CD4-positive, alpha-beta memory T cell (primary cell): ENCODE results near the gene NUDT8. TPM values are rescaled to one million over a fixed set of nuclear protein-coding genes. Genes with fewer than 3 reads are reported as not detected.
A peak's percentile ranks its signal among the peaks of the same experiment; 100 is the strongest.
"Not testable (repeated sequence)": the region's sequence is repeated elsewhere in the genome, so short reads cannot be mapped to it uniquely, and the experiment has no call there.

Experiments used
- CTCF ChIA-PET: fragments of 350-600 bp; sonication (Branson Sonifier 250); formaldehyde crosslinking; loops from one replicate; lab custom pipeline; 2021; ENCODE audit warnings: inconsistent platforms; ENCODE audit not compliant: partially characterized antibody; lab: Charles Lee
- POLR2A ChIA-PET: fragments of 350-600 bp; sonication (Branson Sonifier 250); formaldehyde crosslinking; loops from one replicate; lab custom pipeline; 2021; ENCODE audit not compliant: partially characterized antibody; lab: Charles Lee
- DNase-seq, 5 donors: peaks; one replicate each; pipeline versions ENCODE4 v3.0.0 to v3.0.0-alpha.2; 2020 to 2022; ENCODE audit warnings: mixed read lengths in 1 of 5
- H3K27ac ChIP-seq: one replicate; pipeline ENCODE4 v1.7.0; 2013; ENCODE audit warnings: low read depth, low read length
- H3K27me3 ChIP-seq: 2 replicates; pipeline ENCODE4 v1.7.0; 2013; ENCODE audit warnings: mild to moderate bottlenecking, low read length, moderate library complexity; ENCODE audit not compliant: insufficient read depth
- H3K36me3 ChIP-seq: 2 replicates; pipeline ENCODE4 v1.7.0; 2013; ENCODE audit warnings: mild to moderate bottlenecking, low read length, moderate library complexity; ENCODE audit not compliant: insufficient read depth
- H3K4me1 ChIP-seq: 2 replicates; pipeline ENCODE4 v1.7.0; 2013; ENCODE audit warnings: mild to moderate bottlenecking, low read length, moderate library complexity; ENCODE audit not compliant: insufficient read depth
- H3K4me3 ChIP-seq, 2 donors: one replicate each; pipeline ENCODE4 v1.7.0; 2013; ENCODE audit warnings: low read length in 2 of 2, mild to moderate bottlenecking in 1 of 2
- H3K9me3 ChIP-seq, 2 donors: one replicate each; pipeline ENCODE4 v1.7.0; 2013; ENCODE audit warnings: low read length in 2 of 2, control low read depth in 1 of 2; ENCODE audit not compliant: control insufficient read depth in 1 of 2
- H3K27ac Mint-ChIP-seq, 7 donors: one replicate each; pipeline ENCODE4 v1.8.0; 2020 to 2021; ENCODE audit warnings: mixed read lengths in 7 of 7, mild to moderate bottlenecking in 6 of 7, inconsistent platforms in 3 of 7, moderate library complexity in 3 of 7
- H3K27me3 Mint-ChIP-seq, 2 donors: one replicate each; pipeline ENCODE4 v1.8.0; 2020 to 2021; ENCODE audit warnings: mixed read lengths in 2 of 2
- H3K36me3 Mint-ChIP-seq, 2 donors: one replicate each; pipeline ENCODE4 v1.8.0; 2020 to 2021; ENCODE audit warnings: mixed read lengths in 2 of 2, inconsistent platforms in 1 of 2, mild to moderate bottlenecking in 1 of 2
- H3K4me1 Mint-ChIP-seq, 4 donors: one replicate each; pipeline ENCODE4 v1.8.0; 2020 to 2021; ENCODE audit warnings: mixed read lengths in 4 of 4, mild to moderate bottlenecking in 1 of 4
- H3K4me3 Mint-ChIP-seq, 8 donors: one replicate each; pipeline ENCODE4 v1.8.0; 2020 to 2021; ENCODE audit warnings: mixed read lengths in 8 of 8, mild to moderate bottlenecking in 7 of 8, moderate library complexity in 6 of 8, inconsistent platforms in 3 of 8
- H3K9me3 Mint-ChIP-seq, 8 donors: one replicate each; pipeline ENCODE4 v1.8.0; 2020 to 2021; ENCODE audit warnings: mixed read lengths in 8 of 8, mild to moderate bottlenecking in 5 of 8, inconsistent platforms in 3 of 8, moderate library complexity in 1 of 8
- intact Hi-C: fragments of 100-400 bp; cut with micrococcal nuclease; formaldehyde crosslinking; loops from one replicate; pipeline ENCODE4 v1.15.1; 2023
- polyA plus RNA-seq, 2 donors: library from polyadenylated mRNA; unstranded; fragments of 300-500 nt; fragmentation: Illumina TruSeq; gene quantifications; one replicate each; pipeline ENCODE4 v1.2.3, GENCODE V29; 2021
- total RNA-seq, 2 experiments: library from RNA; stranded (reverse); gene quantifications; one replicate each; pipeline ENCODE4 v1.2.3, GENCODE V29; 2021

The NUDT8 gene
- total and polyA plus RNA-seq, 4 experiments from 2014 or later, result 2.0 to 4.5 (median 3.7) TPM

- POLR2A ChIA-PET, result interaction anchor here (0.7 to 5.5 kb wide), 2 partner anchors 11 to 30 kb away, joined by 3 to 33 read pairs; partner anchors contain the start of gene NUDT8
- H3K4me3 ChIP-seq, H3K36me3 ChIP-seq, H3K4me1 ChIP-seq, H3K27me3 Mint-ChIP-seq, H3K36me3 Mint-ChIP-seq, H3K4me1 Mint-ChIP-seq, DNase-seq, H3K9me3 Mint-ChIP-seq, H3K27ac Mint-ChIP-seq, H3K27ac ChIP-seq, H3K9me3 ChIP-seq, H3K27me3 ChIP-seq: not testable (repeated sequence)
- intact Hi-C loops, result loop anchor here (1.0 kb wide), 5 partner anchors 19 to 302 kb away; partner anchors contain the start of gene NUDT8
- H3K4me3 Mint-ChIP-seq, result peak overlapping the region in 1 of 8 donors; percentile 12
- CTCF ChIA-PET, result interaction anchor here (1.1 to 3.8 kb wide), 11 partner anchors 12 to 87 kb away, joined by 3 to 67 read pairs (median 4); partner anchors contain the start of genes NUDT8 and TBX10
These were observed 30.0 kb upstream of the NUDT8 start for GRCh38 chr11:67659651-67660165.

GRCh38 chr11:67657300-67657699 lies 27.6 kb upstream of the NUDT8 start:
- intact Hi-C loops, result no loop called here
- Histone ChIP-seq H3K27ac (no peak overlapping the region), H3K36me3 (no peaks in the 10 kb centered on the region), H3K27me3 (no peaks in the 10 kb centered on the region), H3K4me1 (peaks cover 6% of the 10 kb centered on the region), H3K9me3 (no peaks in the 10 kb centered on the region), H3K4me3 (no peak overlapping the region)
- no peak for DNase-seq
- CTCF ChIA-PET, result interaction anchor here (0.8 to 3.8 kb wide), 7 partner anchors 9 to 85 kb away, joined by 3 to 67 read pairs (median 3); partner anchors contain the start of genes NUDT8 and TBX10
- H3K4me1 Mint-ChIP-seq, result peaks cover 0 to 10% (median 4%) of the 10 kb centered on the region in 4 donors
- H3K27me3 Mint-ChIP-seq, result no peaks in the 10 kb centered on the region
- no peaks in the 10 kb centered on the region for H3K36me3 Mint-ChIP-seq
- no peaks in the 10 kb centered on the region for H3K9me3 Mint-ChIP-seq
- POLR2A ChIA-PET, result interaction anchor here (0.9 to 5.5 kb wide), 3 partner anchors 9 to 43 kb away, joined by 3 to 33 read pairs (median 3); partner anchors contain the start of gene NUDT8
- peak overlapping the region in 3 of 8 donors; percentile 17 to 54 (median 43) for H3K4me3 Mint-ChIP-seq
- peak overlapping the region in 1 of 7 donors; percentile 22 for H3K27ac Mint-ChIP-seq

GRCh38 chr11:67656278-67656922 lies 26.7 kb upstream of the NUDT8 start:
- no peak overlapping the region for H3K27ac ChIP-seq
- no peaks in the 10 kb centered on the region for H3K36me3 Mint-ChIP-seq
- intact Hi-C loops, result no loop called here
- CTCF ChIA-PET, result interaction anchor here (0.6 to 3.8 kb wide), 6 partner anchors 8 to 42 kb away, joined by 3 to 67 read pairs (median 11); partner anchors contain the start of genes NUDT8 and TBX10
- POLR2A ChIA-PET, result interaction anchor here (1.4 to 5.5 kb wide), 2 partner anchors 8 to 27 kb away, joined by 3 to 33 read pairs; partner anchors contain the start of gene NUDT8
- peaks cover 0 to 10% (median 4%) of the 10 kb centered on the region in 4 donors for H3K4me1 Mint-ChIP-seq
- H3K4me1 ChIP-seq, result peaks cover 6% of the 10 kb centered on the region
- no peaks in the 10 kb centered on the region for H3K36me3 ChIP-seq
- H3K9me3 ChIP-seq, result no peaks in the 10 kb centered on the region
- DNase-seq, result no peak
- H3K4me3 ChIP-seq, result no peak overlapping the region
- no peak overlapping the region for H3K27ac Mint-ChIP-seq
- no peaks in the 10 kb centered on the region for H3K27me3 Mint-ChIP-seq
- H3K9me3 Mint-ChIP-seq, result no peaks in the 10 kb centered on the region
- H3K4me3 Mint-ChIP-seq, result no peak overlapping the region
- no peaks in the 10 kb centered on the region for H3K27me3 ChIP-seq

GRCh38 chr11:67654225-67654624 lies 24.5 kb upstream of the NUDT8 start:
- no peak overlapping the region for H3K4me3 Mint-ChIP-seq
- H3K36me3 Mint-ChIP-seq, result peaks cover 0 to 4% of the 10 kb centered on the region in 2 donors
- Histone ChIP-seq H3K4me3 (no peak overlapping the region), H3K27ac (no peak overlapping the region), H3K9me3 (no peaks in the 10 kb centered on the region), H3K4me1 (peaks cover 18% of the 10 kb centered on the region), H3K27me3 (no peaks in the 10 kb centered on the region), H3K36me3 (no peaks in the 10 kb centered on the region)
- H3K9me3 Mint-ChIP-seq, result no peaks in the 10 kb centered on the region
- H3K27me3 Mint-ChIP-seq, result no peaks in the 10 kb centered on the region
- POLR2A ChIA-PET, result no interaction called here
- no peak for DNase-seq
- CTCF ChIA-PET, result no interaction called here
- intact Hi-C loops, result no loop called here
- H3K27ac Mint-ChIP-seq, result no peak overlapping the region
- H3K4me1 Mint-ChIP-seq, result peaks cover 15 to 17% (median 17%) of the 10 kb centered on the region in 4 donors

GRCh38 chr11:67652965-67653845 lies 23.5 kb upstream of the NUDT8 start:
- CTCF ChIA-PET, result interaction anchor here (2.0 kb wide), 1 partner anchor 9 kb away, joined by 4 read pairs; no protein-coding TSS in a partner anchor

GRCh38 chr11:67651976-67652781 lies 22.4 kb upstream of the NUDT8 start:
- H3K27ac Mint-ChIP-seq, result peak overlapping the region in 2 of 7 donors; percentile 43 to 63
- ChIA-PET POLR2A (interaction anchor here (1.3 to 4.7 kb wide), 3 partner anchors 22 to 299 kb away, joined by 3 to 34 read pairs (median 7); partner anchors contain the start of genes NUDT8 and POLD4), CTCF (interaction anchor here (1.5 to 2.1 kb wide), 3 partner anchors 9 to 22 kb away, joined by 3 to 7 read pairs (median 4); partner anchors contain the start of gene NUDT8)
- H3K4me1 ChIP-seq, result peaks cover 28% of the 10 kb centered on the region
- intact Hi-C loops, result no loop called here
- no peak overlapping the region for H3K27ac ChIP-seq
- DNase-seq, result no peak
- H3K27me3 Mint-ChIP-seq, result no peaks in the 10 kb centered on the region
- no peaks in the 10 kb centered on the region for H3K36me3 ChIP-seq
- H3K36me3 Mint-ChIP-seq, result peaks cover 0 to 4% of the 10 kb centered on the region in 2 donors
- no peaks in the 10 kb centered on the region for H3K27me3 ChIP-seq
- no peak overlapping the region for H3K4me3 ChIP-seq
- H3K9me3 ChIP-seq, result no peaks in the 10 kb centered on the region
- H3K4me3 Mint-ChIP-seq, result no peak overlapping the region
- H3K4me1 Mint-ChIP-seq, result peaks cover 14 to 28% (median 21%) of the 10 kb centered on the region in 4 donors
- no peaks in the 10 kb centered on the region for H3K9me3 Mint-ChIP-seq

More at GRCh38 chr11:67652965-67653845, 23.5 kb upstream of the NUDT8 start:
- Histone ChIP-seq H3K27ac (no peak overlapping the region), H3K9me3 (no peaks in the 10 kb centered on the region), H3K4me3 (no peak overlapping the region), H3K27me3 (no peaks in the 10 kb centered on the region), H3K4me1 (peaks cover 23% of the 10 kb centered on the region), H3K36me3 (no peaks in the 10 kb centered on the region)
- H3K9me3 Mint-ChIP-seq, result no peaks in the 10 kb centered on the region
- no peak overlapping the region for H3K4me3 Mint-ChIP-seq
- no peak overlapping the region for H3K27ac Mint-ChIP-seq
- POLR2A ChIA-PET, result interaction anchor here (4.7 kb wide), 1 partner anchor 23 kb away, joined by 34 read pairs; the partner anchor contains the start of gene NUDT8
- H3K36me3 Mint-ChIP-seq, result peaks cover 0 to 4% of the 10 kb centered on the region in 2 donors
- intact Hi-C loops, result no loop called here
- DNase-seq, result no peak
- H3K27me3 Mint-ChIP-seq, result no peaks in the 10 kb centered on the region
- peaks cover 15 to 23% (median 19%) of the 10 kb centered on the region in 4 donors for H3K4me1 Mint-ChIP-seq
